Mucosa of descending colon (tissue), 3 donors: ENCODE measurements around the gene STARD3. TPM values are rescaled to one million over a fixed set of nuclear protein-coding genes. Genes with fewer than 3 reads are reported as not detected.

Source experiments
- ATAC-seq: fragments of 200-7000 bp; cut with Tn5 transposase; one replicate; pipeline ENCODE4 v1.9.1; 2020; ENCODE audit warnings: mild to moderate bottlenecking, moderate library complexity
- DNase-seq, 3 donors: peaks; one replicate each; pipeline ENCODE4 v3.0.0-alpha.2; 2020
- H3K36me3 ChIP-seq: fragments of 200-600 bp; one replicate; pipeline ENCODE4 v1.8.0; 2021; ENCODE audit warnings: low read depth, mild to moderate bottlenecking
- H3K4me1 ChIP-seq: fragments of 200-600 bp; one replicate; pipeline ENCODE4 v1.8.0; 2021; ENCODE audit warnings: low read depth, mild to moderate bottlenecking
- H3K4me3 ChIP-seq: fragments of 200-600 bp; one replicate; pipeline ENCODE4 v1.8.0; 2021; ENCODE audit warnings: mild to moderate bottlenecking
- H3K9me3 ChIP-seq: fragments of 200-600 bp; one replicate; pipeline ENCODE4 v1.8.0; 2021; ENCODE audit warnings: mild to moderate bottlenecking
- CTCF ChIP-seq: fragments of 200-600 bp; IDR thresholded peaks from one replicate; pipeline ENCODE4 v1.8.0; 2022; ENCODE audit warnings: antibody characterized with exemption, mild to moderate bottlenecking
- intact Hi-C, 2 donors: fragments of 100-400 bp; cut with DNase I in 1 of 2; cut with micrococcal nuclease in 1 of 2; formaldehyde crosslinking; loops; one replicate each; pipeline versions ENCODE4 v1.11.0 to v1.11.1; 2022; cut with DNase I, micrococcal nuclease
- total RNA-seq, 3 donors: library from RNA; stranded (reverse); fragmentation: NEBNext Ultra II Directional in 2 of 3; extraction: Animal tissue kit (Norgen Biotek cat#: 25700) in 2 of 3; gene quantifications; one replicate each; pipeline versions ENCODE4 v1.2.1 to v1.2.4, GENCODE V29; 2021 to 2023
- donor health status: DM: no; HTN: no; CAD: no; lungs with moderate emphysema.
- donor health status: DM: no; HTN: no; CAD: no.
- donor health status: DM: no; HTN: yes; CAD: no.

STARD3 gene
- total RNA-seq, 3 donors from 2014 or later, result 36.1 to 58.8 (median 57.6) TPM

GRCh38 chr17:39641097-39641496 lies 4.2 kb downstream of the STARD3 start:
- DNase-seq, result no peak
- Histone ChIP-seq H3K4me3 (no peak overlapping the region), H3K36me3 (no peaks in the 10 kb centered on the region), H3K9me3 (no peaks in the 10 kb centered on the region), H3K4me1 (peaks cover 27% of the 10 kb centered on the region)
- intact Hi-C loops, result no loop called here
- ATAC-seq, result no peak
- no peak for TF ChIP-seq CTCF

- H3K4me3 ChIP-seq, result no peak overlapping the region
- no peak for ATAC-seq
- intact Hi-C loops, result no loop called here
- peaks cover 20% of the 10 kb centered on the region for H3K4me1 ChIP-seq
- H3K36me3 ChIP-seq, result no peaks in the 10 kb centered on the region
- no peak for DNase-seq
- no peak for TF ChIP-seq CTCF
- H3K9me3 ChIP-seq, result no peaks in the 10 kb centered on the region
Observed at GRCh38 chr17:39641883-39642282, 4.9 kb downstream of the STARD3 start.

GRCh38 chr17:39642291-39643074 lies 5.5 kb downstream of the STARD3 start:
- peak; percentile 12 for ATAC-seq
- H3K36me3 ChIP-seq, result no peaks in the 10 kb centered on the region
- peaks cover 20% of the 10 kb centered on the region for H3K4me1 ChIP-seq

GRCh38 chr17:39643271-39643670 lies 6.3 kb downstream of the STARD3 start:
- ATAC-seq (peak; percentile 6), DNase-seq (no peak)
- peaks cover 14% of the 10 kb centered on the region for H3K4me1 ChIP-seq

More at GRCh38 chr17:39642291-39643074, 5.5 kb downstream of the STARD3 start:
- no peaks in the 10 kb centered on the region for H3K9me3 ChIP-seq
- intact Hi-C loops, result no loop called here
- no peak for TF ChIP-seq CTCF
- H3K4me3 ChIP-seq, result no peak overlapping the region
- DNase-seq, result no peak

GRCh38 chr17:39647256-39647655 lies 10.3 kb downstream of the STARD3 start:
- H3K4me3 ChIP-seq, result no peak overlapping the region
- no peaks in the 10 kb centered on the region for H3K9me3 ChIP-seq
- peaks cover 20% of the 10 kb centered on the region for H3K4me1 ChIP-seq
- DNase-seq (no peak), ATAC-seq (no peak)
- H3K36me3 ChIP-seq, result no peaks in the 10 kb centered on the region
- intact Hi-C loops, result no loop called here
- no peak for TF ChIP-seq CTCF

More at GRCh38 chr17:39643271-39643670, 6.3 kb downstream of the STARD3 start:
- H3K9me3 ChIP-seq, result no peaks in the 10 kb centered on the region
- TF ChIP-seq CTCF, result no peak
- no peak overlapping the region for H3K4me3 ChIP-seq
- no peaks in the 10 kb centered on the region for H3K36me3 ChIP-seq
- intact Hi-C loops, result no loop called here
